ENCODE measurements around the gene ESPNL.

ESPNL gene

GRCh38 chr2:238157506-238158017, 57.4 kb downstream of the ESPNL start:
- H4K20me1 ChIP-seq (ENCODE audit: control insufficient read depth, insufficient read depth, low read depth, low read length), result no peaks in the 10 kb centered on the region
- H3K9me3 ChIP-seq (ENCODE audit: control insufficient read depth, insufficient read depth, low read length), result no peaks in the 10 kb centered on the region; the same call in 1 of the 2 replicates
- H3K4me1 ChIP-seq (ENCODE audit: control insufficient read depth, low read length), result peaks cover 22% of the 10 kb centered on the region
- H3K9me2 ChIP-seq (replicated peaks; ENCODE audit: control insufficient read depth, low read length), result no peaks in the 10 kb centered on the region
- peaks cover 6% of the 10 kb centered on the region for H3K27me3 ChIP-seq (ENCODE audit: control insufficient read depth, low read length)
- no peaks in the 10 kb centered on the region for H3K36me3 ChIP-seq (ENCODE audit: control insufficient read depth, low read length)
- TF ChIP-seq EZH2phosphoT487 (IDR thresholded peaks at IDR 0.05; ENCODE audit: borderline replicate concordance, low read length) (no peak), CTCF (IDR thresholded peaks at IDR 0.05; ENCODE audit: low read depth, low read length, poor library complexity, severe bottlenecking) (no peak)
- H3F3A ChIP-seq (ENCODE audit: control insufficient read depth, insufficient read depth), result no peaks in the 10 kb centered on the region
- H3K4me3 ChIP-seq (ENCODE audit: low read length), result no peak overlapping the region
- no peak overlapping the region for H3K4me2 ChIP-seq (ENCODE audit: low read length)
- H3K79me2 ChIP-seq (ENCODE audit: control insufficient read depth, low read length), result no peaks in the 10 kb centered on the region
- H3K27ac ChIP-seq (ENCODE audit: low read depth, low read length), result no peak overlapping the region

- Histone ChIP-seq H3F3A (ENCODE audit: control insufficient read depth, insufficient read depth) (no peaks in the 10 kb centered on the region), H3K4me2 (ENCODE audit: low read length) (no peak overlapping the region), H3K36me3 (ENCODE audit: control insufficient read depth, low read length) (no peaks in the 10 kb centered on the region), H3K9me3 (ENCODE audit: control insufficient read depth, insufficient read depth, low read length) (no peaks in the 10 kb centered on the region; the same call in 1 of the 2 replicates), H3K4me1 (ENCODE audit: control insufficient read depth, low read length) (peaks cover 22% of the 10 kb centered on the region), H3K9me2 (replicated peaks; ENCODE audit: control insufficient read depth, low read length) (no peaks in the 10 kb centered on the region), H3K27me3 (ENCODE audit: control insufficient read depth, low read length) (peaks cover 6% of the 10 kb centered on the region), H3K79me2 (ENCODE audit: control insufficient read depth, low read length) (no peaks in the 10 kb centered on the region), H4K20me1 (ENCODE audit: control insufficient read depth, insufficient read depth, low read depth, low read length) (no peaks in the 10 kb centered on the region), H3K27ac (ENCODE audit: low read depth, low read length) (no peak overlapping the region), H3K4me3 (ENCODE audit: low read length) (no peak overlapping the region)
- TF ChIP-seq CTCF (IDR thresholded peaks at IDR 0.05; ENCODE audit: low read depth, low read length, poor library complexity, severe bottlenecking), result no peak
- TF ChIP-seq EZH2phosphoT487 (IDR thresholded peaks at IDR 0.05; ENCODE audit: borderline replicate concordance, low read length), result no peak
These were observed 57.9 kb downstream of the ESPNL start for GRCh38 chr2:238158018-238158508.

GRCh38 chr2:238158509-238159070, 58.5 kb downstream of the ESPNL start, which contains the start of gene ERFE:
TSS of gene ERFE (plus strand) at chr2:238158970. CDS start at chr2:238159008, 38 bp downstream.
- H3K9me2 ChIP-seq (replicated peaks; ENCODE audit: control insufficient read depth, low read length), result no peaks in the 10 kb centered on the region
- no peaks in the 10 kb centered on the region for H4K20me1 ChIP-seq (ENCODE audit: control insufficient read depth, insufficient read depth, low read depth, low read length)
- H3K4me2 ChIP-seq (ENCODE audit: low read length), result peak within 1 kb of the TSS; percentile 98
- no peaks in the 10 kb centered on the region; the same call in 1 of the 2 replicates for H3K9me3 ChIP-seq (ENCODE audit: control insufficient read depth, insufficient read depth, low read length)
- no peaks in the 10 kb centered on the region for H3K79me2 ChIP-seq (ENCODE audit: control insufficient read depth, low read length)
- TF ChIP-seq EZH2phosphoT487 (IDR thresholded peaks at IDR 0.05; ENCODE audit: borderline replicate concordance, low read length) (no peak), CTCF (IDR thresholded peaks at IDR 0.05; ENCODE audit: low read depth, low read length, poor library complexity, severe bottlenecking) (no peak)
- no peaks in the 10 kb centered on the region for H3K36me3 ChIP-seq (ENCODE audit: control insufficient read depth, low read length)
- H3K27me3 ChIP-seq (ENCODE audit: control insufficient read depth, low read length), result peaks cover 6% of the 10 kb centered on the region
- H3K4me1 ChIP-seq (ENCODE audit: control insufficient read depth, low read length), result peaks cover 22% of the 10 kb centered on the region
- peak within 1 kb of the TSS; percentile 73 for H3K4me3 ChIP-seq (ENCODE audit: low read length)
- H3K27ac ChIP-seq (ENCODE audit: low read depth, low read length), result no peak within 1 kb of the TSS
- no peaks in the 10 kb centered on the region for H3F3A ChIP-seq (ENCODE audit: control insufficient read depth, insufficient read depth)

Data from DOHH2 (cell line).